Stimulated activated CD8-positive, alpha-beta memory T cell treated with anti-CD3 and anti-CD28 coated beads, Interleukin-4, amount 100 ng/mL, for 1 hour (primary cell): ENCODE measurements around the gene EBF3.

Experiments used
- DNase-seq, 2 donors: peaks; one replicate each; pipeline ENCODE4 v3.0.0-alpha.2; 2020; ENCODE audit warnings: low read depth in 2 of 2, low spot score in 1 of 2

EBF3 gene

DNA sequence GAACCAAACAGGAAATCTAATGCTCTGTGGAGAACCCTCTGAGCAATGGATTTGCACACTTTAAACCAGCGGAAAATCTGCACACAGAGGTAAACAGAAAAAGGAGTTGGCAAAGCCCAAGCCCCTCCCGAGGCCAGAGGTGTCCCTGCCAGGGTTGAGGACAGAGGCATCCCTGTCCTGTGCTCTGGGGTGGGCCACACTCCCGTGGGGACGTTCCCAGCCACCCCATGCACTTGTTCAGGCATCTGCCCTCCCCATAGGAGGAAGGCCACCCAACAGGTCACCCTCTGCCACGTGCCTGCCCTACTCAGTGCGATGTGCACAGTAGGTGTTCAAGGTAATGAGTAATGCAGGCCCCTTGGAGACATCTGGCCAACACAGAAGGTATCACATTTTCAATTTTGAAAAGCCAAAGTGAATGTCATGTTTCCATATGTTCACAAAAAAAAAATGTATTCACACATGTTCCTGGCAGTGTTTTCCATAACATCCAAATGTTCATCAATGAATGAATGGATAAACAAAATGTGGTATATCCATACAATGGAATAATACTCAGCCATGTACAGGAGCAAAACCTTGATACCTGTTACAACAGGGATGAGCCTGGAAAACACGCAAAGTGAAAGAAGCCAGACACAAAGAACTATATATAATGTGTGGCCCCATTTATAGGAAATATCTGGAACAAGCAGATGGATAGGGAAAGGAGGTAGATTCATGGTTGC lies 108.1 kb downstream of the EBF3 start:
- no peak for DNase-seq

DNA sequence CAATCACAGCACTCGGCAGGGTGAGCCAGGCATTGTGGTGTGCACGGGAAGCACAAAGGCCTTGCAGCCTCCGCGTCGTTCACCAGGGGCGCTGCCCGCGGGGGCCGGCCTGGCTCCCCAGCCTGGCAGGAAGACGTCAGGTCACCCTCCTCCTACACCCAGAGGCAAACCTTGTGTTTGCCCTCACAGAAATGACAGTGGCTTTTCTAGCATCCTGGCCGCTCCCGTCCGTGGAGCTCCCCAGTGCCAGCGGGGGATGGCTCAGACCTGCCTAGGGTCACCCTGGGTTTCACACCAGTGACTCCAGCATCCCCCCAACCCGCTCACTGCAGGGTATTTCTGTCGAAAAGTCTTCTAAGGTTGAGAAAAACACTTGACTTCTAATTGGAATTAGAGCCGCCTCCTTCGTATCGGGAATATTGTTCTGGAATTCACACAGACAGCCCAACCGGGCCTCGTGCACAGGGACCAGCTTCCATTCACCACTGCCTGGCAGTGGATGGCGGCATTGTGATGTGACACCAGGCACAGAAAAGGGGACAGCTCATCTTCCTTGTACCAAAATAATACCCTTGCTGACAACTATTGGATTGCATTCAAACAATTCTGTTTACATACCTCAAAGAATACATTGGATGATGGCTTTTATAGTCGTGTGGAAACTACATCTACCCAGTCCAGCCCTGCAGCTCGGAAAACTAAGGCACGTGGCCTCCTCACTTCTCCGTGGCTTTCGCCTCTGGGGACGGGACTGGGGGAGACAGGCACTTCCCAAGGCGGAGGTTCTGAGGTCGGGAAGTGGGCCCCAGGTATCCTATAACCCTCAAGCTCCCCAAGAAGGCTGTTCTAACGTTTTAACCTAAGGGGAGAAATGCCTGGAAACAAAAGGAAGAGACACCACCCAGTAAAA lies 109.0 kb downstream of the EBF3 start:
- DNase-seq, result no peak

DNA sequence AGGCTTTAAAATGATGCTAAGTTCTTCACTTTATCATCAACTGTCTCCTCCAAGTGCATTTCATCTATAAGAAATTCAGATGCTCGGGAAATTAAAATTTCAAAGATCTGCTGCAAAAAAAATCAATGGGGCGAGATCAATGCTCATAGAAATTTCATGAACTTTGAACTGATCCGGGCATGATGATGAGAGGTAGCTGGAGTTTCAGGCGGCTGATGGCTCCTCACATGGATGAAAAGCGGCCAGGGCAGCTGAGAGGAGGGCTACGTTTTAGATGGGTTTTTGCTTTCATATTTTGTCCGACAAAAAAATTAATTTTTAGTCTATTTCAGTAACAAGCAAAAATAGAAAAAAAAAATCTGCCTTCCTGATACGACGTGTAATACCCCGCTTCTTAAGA lies 109.9 kb downstream of the EBF3 start:
- no peak for DNase-seq

DNA sequence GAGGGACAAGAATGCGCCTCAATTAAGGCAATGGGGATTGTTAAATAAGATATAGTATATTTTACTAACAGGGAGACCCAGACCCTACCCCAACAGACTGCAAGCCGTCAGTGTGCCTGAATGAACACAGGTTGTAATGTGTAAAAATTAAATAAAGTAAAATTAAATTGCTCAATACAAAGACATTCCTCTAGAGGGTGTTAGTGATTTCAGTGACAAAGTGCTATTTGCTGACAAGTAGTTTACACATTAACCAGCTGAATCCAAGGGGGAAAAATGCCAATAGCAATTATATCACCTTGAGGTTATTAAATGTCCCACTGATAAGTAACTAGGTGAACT lies 110.5 kb downstream of the EBF3 start:
- DNase-seq, result no peak

DNA sequence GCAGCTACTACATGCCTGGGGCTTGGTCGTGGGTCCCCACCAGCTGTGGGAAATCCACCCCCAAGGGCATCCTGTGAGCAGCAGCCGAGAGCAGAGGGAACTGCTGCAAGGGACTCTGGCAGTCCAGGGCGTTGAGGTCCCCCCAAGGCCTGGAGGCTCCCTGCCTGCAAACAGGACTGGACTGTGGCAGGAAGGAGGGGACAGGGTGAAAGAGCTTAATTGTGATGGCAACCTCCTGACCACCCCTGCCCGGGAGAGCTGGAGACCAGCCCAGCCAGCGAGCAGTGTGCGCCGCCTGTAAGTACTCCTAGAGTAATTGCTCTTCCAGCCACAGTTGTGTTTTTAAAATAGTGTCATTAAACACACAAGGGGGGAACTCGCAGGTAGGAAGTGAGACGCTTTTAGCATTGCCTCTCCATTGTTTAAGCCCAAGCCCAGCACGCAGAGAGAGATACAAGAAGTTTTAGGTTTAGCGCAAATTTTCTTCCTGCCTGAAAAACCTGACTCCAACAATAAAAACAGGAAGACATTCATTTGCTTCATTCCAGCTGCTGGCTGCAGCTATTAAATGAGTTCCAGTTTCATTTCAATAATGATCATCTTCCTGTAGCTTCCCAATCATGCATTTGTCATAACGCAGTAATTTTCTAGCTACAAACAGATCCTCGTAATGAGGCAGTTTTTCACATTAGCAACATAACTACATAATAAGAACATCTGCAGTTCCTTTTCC lies 111.1 kb downstream of the EBF3 start:
- no peak for DNase-seq

DNA sequence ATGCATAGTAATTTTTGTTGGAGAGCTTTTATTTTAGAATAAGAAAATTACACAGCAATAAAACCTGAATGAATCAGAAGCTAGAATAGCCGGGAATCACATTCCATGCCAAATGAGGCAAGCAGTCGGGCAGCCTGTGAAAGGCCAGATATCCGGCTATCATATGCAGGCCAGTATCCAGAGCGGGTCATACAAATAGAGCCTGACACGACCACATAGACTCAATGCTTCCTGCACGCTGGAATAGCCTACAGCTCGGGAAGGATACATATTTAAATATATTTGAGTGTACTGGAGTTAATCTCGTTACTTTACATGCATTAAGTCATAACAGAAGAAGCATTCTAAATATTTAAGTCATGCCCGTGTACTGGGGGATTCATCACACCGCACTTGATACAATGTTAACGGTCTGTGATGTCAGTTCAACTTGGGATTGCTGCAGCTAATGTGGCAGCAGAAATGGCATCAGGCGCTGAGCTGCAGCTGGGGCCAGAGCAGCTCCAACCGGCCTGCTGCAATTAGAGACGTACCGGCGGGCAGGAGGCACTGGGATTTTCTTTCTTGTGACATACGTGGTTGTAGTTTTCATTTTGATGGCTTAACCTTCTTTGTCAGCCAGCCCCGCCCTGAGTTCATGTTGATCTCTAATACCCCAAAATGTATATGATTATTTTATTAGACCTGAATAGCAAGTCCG lies 112.0 kb downstream of the EBF3 start:
- DNase-seq, result no peak

DNA sequence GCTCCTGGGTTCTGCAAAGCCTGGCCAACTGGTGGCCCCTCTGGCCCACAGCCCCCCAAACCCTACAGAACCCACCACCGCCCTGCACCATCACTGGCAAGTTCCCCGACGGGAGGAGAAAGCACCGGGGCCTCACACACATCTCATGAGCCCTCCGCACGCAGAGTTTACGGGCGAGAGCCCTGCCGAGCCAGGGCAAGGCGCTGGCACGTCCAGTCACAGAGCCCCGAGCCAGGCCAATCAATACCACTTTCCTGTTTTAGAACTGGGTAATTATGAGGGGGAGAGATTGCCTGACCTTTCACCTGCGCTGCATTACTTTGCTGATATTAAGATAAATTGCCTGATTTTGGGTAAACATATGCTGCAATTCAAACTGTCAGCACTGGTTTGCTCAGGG lies 113.3 kb downstream of the EBF3 start:
- DNase-seq, result no peak

DNA sequence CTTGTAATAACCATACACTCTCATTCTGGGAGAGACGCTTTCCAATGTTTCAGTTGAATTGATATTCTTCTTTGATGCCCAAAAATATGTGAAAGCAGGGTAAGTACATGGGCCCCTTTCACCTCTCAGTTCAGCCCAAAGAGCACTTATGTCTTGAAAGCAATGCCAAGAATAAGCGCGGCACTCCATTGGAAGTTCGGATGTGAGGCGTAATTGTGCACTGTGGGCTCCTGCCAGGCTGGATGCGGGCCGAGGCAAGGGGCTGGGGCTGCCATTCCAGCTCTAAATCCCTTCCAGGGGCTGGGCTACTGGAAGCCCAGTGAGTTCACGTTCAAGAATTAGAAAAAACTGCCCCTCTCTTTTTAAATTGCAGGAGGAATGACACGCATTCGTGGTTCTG lies 113.8 kb downstream of the EBF3 start:
- DNase-seq, result no peak

DNA sequence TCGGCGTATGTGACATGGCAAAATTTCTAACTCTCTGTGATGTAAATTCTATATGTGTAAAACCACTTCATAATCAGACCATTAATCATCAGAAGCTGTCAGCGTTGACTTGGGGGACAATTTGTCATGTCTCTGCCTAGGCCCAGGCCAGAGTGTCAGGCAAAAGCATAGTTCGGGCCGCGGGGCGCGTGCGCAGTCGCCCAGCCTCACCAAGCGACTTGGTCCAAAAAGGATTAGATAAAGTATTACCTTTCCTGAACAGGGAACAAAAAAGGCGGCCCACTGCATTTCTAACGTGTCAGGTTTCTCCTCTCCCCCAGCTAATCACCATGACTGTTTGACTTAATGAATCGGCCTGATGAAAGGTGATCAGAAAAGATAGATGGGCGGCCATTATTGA lies 114.2 kb downstream of the EBF3 start:
- DNase-seq, result no peak

DNA sequence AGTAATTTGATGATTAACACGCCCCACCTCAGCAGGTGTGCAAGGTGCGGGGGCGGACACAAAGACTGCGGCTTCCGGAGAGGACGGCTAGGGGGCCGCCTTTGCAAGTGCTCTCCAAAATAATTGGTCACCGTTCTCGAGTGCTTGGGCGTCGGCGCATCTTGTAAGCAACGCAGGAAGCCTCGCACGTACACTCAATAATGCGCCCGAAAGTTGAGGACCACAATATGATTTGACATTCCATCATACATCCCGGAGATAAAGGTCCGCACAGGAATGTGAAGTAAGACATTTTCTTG lies 114.7 kb downstream of the EBF3 start:
- no peak for DNase-seq

DNA sequence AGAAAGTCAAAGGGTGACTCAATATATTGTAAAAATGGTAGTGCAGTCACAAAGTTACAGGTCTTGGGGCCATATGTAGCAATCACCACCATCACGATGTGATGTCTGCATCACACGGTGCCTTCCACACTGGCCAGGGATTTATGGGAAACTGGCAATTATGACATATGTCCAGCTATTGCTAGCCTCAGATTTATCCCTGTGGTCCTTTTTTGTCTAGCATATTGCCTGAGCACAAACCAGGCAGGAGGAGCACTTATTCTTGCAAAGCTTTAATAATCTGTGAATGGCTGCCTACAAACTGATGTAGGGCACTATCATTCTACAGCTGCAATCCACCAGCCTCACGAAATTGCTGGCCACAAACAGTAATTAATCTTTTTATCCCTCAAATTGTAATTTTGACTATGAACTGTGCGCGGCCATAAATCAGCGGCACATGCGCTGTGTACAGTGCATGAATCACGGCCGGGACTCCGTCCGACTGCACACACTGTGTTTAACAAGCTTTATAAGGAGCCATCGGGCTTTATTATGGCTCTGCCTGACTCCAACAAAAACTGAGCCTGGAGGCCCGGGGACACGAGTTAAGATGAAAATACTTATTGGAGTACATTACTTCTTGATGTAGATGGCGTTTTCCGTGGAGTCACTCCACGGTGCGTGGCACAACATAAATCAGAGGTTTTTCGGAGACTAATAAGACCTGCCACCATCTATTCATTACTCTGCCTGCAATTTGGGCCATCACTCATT lies 115.2 kb downstream of the EBF3 start:
- DNase-seq, result no peak

DNA sequence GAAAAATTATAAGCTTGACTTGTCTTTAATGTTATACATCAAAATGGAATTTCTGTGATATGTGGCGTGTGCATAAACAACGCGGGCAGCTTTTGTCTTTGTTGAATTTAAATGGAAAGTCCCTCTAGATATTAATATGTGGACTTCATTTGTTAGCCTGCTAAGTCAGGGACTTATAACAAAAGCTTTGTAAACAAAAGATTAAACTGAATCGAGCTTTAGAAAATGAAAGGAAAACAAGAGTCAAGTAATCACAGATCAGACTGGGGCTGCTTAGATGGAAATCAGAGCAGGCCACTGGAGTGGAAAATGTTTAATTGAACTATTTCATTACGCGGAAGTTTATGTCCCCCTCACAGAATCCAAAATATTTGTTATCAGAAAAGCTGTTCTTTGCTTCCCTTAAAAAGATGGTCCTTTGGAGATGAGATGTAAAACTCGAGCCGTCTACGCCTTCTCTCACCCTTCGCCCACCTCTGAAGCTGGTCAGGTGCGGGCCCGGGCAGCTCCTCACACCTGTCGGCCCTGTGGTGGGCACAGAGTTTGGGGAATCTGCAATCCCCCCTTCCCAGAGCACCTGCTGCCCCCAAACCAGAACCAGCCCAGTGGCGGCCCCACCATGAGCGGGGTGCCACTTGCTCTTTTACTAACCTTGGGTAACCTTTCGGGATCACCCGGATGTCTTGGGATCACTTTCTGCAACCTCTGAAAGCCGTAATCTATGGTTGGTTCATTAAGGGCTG lies 116.2 kb downstream of the EBF3 start:
- no peak for DNase-seq

DNA sequence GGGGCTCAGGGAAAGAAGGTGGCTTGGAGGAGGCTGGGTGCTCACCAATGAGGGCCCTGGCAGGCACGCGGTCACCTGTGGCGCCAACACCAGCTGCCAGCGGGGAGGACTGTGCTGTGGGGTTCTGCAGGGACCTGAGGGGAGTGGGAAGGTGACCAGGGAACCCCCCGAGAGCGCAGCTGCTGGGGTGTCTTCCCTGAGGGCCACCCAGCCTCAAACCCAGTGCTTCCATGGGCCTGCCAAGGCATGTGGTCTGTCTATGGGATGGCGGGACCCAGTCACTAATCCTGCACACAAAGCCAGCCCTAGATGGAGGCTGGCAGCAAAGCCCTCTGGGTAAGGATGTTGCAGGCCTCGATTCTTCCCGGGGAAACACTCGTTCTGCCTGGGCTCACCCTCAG lies 117.1 kb downstream of the EBF3 start:
- no peak for DNase-seq

DNA sequence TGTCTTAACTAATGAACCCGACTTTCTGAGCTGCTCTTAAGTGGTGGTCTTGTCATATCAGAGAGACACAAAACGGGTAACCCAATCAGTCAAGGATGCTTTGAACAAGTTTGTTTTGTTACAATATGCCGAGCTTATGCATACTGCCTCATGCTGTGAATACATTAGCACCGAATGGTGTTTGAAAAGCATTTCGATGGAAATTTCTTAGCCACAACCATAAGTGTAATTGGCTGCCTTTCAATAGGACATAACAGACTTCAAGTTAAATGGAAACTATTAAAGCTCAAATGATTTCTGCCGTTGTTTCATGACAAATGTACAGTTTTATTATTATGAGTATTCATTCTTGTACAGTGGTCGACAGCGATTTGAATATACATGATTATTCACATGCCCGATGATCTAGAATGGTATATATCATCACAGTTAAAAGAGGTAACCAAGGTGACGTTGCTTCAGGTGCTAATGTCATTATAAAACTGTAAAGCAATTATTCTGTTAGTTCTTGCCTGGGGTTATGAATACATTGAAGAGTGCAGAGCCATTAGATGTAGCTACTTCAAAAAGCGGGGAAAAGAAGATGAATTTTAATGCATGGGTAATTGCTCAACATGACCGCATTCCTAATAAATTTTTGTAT lies 118.8 kb downstream of the EBF3 start:
- no peak for DNase-seq

DNA sequence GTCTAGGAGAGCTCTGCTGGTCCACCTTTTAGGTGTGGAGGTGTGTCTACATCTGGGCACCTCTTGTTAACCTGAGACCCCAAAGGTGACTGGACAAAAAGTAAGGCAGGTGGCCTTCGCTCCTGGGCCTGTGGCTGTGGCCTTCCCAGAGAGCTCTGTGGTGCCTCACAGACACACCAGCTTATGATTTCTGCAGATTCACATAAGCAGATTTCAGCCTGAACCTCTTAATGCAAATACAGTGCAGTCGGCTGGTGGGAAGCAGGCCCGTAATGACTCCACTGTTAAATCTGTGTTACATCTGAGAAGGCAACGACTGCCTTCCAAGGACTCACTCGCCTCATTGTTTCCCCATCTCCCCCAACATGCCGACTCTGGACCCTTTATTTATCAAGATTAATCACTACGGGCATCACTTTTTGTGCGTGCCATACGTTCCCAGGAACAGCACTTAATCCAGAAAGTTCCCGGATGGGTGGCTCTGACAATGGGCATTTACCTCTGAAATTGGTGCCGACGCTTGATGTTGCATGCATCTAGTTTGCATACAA lies 119.8 kb downstream of the EBF3 start:
- DNase-seq, result no peak

DNA sequence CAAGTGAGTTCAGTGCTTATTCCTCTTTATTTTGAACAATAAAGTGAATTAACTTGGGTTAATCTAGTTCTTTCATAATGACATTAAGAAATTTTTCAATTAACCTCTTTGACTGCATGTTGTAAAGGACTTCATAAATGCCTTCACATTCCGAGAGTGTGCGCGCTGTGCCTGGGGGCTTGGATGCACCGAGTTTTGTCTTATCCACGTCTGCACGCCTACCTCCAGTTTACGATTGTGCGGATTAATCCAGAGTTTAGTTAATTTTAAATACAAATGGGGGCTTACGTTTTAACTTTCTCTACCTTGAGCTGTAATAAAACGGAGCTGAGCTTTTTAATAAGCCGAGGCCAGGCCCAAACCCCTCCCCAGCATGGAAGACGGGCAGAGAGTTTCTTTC lies 120.4 kb downstream of the EBF3 start:
- DNase-seq, result no peak

DNA sequence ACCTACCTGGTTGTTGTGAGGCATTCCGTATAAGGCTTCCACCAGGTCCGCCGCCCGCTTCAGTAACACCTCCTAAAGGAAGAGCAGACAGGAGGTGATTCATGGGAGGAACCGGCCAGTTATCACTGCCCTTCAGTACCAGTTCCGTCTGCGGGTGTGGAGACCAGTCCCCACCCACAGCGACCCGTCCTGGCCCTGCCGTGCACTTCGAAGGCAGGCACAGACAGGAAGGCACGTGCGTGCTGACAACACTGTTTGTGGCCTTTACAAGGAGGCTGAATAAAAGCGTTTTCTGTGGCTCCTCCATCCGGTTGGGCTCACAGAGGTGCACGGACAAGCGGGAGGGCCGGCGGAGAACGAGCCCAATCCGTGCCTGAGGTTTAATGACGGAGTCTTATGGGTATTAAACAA lies 120.9 kb downstream of the EBF3 start:
- no peak for DNase-seq

DNA sequence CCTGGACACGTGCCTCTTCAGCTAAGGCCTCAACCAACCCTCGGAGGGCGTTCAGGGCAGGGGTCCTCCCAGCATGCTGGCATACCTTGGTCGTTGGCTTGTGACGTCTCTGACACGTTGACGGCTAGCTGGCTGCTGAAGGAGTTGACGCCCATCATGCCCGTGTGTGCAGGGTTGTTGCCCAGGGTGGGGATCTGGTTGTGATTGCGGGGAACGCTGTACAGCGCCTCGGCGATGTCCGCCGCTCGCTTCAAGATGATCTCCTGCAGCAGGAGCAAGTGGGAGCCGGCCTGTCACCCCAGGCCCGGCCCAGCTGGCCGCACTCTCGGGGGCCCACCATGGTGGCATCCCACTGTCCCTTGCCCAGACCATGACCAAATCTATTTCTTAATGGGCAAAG lies 122.0 kb downstream of the EBF3 start:
- no peak for DNase-seq

DNA sequence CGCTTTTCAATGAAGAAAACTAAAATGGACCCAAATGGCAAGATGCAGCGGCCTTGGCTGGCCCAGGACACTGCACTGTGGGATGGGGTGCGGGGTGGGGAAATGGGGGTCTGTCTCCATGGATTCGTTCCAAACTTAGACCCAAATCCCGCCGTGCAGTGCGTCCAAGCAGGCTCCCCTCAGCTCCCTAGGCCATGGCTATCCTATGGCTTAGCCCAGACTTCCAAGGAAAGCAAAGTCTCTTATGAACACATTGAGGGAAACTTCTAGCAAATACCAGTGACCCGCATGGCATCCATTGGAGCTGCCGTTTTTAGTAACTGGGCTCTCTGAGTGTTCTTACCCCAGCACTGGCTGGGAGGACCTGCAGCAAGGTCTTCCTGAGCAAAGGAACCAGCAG lies 122.5 kb downstream of the EBF3 start:
- DNase-seq, result no peak
